HG02623 (cell line): ENCODE results near the gene FSTL5.

Experiments
- ATAC-seq: cut with Tn5 transposase; IDR thresholded peaks from one replicate; pipeline ENCODE4 v1.9.1; 2021; ENCODE audit warnings: moderate library complexity; ENCODE audit not compliant: unreplicated experiment

Gene FSTL5

GRCh38 chr4:161948026-161948770 lies 215.6 kb downstream of the FSTL5 start:
- no peak for ATAC-seq

- ATAC-seq = no peak
These were observed 226.2 kb downstream of the FSTL5 start for GRCh38 chr4:161937596-161937995.

- ATAC-seq = no peak
These were observed 226.9 kb downstream of the FSTL5 start for GRCh38 chr4:161936625-161937550.

- no peak for ATAC-seq
These were observed 232.7 kb downstream of the FSTL5 start for GRCh38 chr4:161931089-161931488.

GRCh38 chr4:161929956-161930355 lies 233.8 kb downstream of the FSTL5 start:
- ATAC-seq = no peak

GRCh38 chr4:161926033-161926828 lies 237.6 kb downstream of the FSTL5 start:
- no peak for ATAC-seq

GRCh38 chr4:161920304-161921052 lies 243.3 kb downstream of the FSTL5 start:
- no peak for ATAC-seq

- ATAC-seq = no peak
These were observed 244.2 kb downstream of the FSTL5 start for GRCh38 chr4:161919442-161920220.

GRCh38 chr4:161916035-161916434 lies 247.8 kb downstream of the FSTL5 start:
- no peak for ATAC-seq

- no peak for ATAC-seq
These were observed 256.2 kb downstream of the FSTL5 start for GRCh38 chr4:161907590-161907955.

- ATAC-seq = no peak
These were observed 256.8 kb downstream of the FSTL5 start for GRCh38 chr4:161906836-161907589.

- ATAC-seq = no peak
These were observed 263.7 kb downstream of the FSTL5 start for GRCh38 chr4:161900110-161900509.

- ATAC-seq = no peak
These were observed 269.2 kb downstream of the FSTL5 start for GRCh38 chr4:161894493-161895167.

GRCh38 chr4:161894014-161894413 lies 269.8 kb downstream of the FSTL5 start:
- ATAC-seq = no peak

- ATAC-seq = no peak
These were observed 270.2 kb downstream of the FSTL5 start for GRCh38 chr4:161893566-161893965.

GRCh38 chr4:161892951-161893350 lies 270.8 kb downstream of the FSTL5 start:
- ATAC-seq = no peak

- ATAC-seq = no peak
These were observed 280.6 kb downstream of the FSTL5 start for GRCh38 chr4:161883157-161883556.

- no peak for ATAC-seq
These were observed 282.4 kb downstream of the FSTL5 start for GRCh38 chr4:161881370-161881769.

- no peak for ATAC-seq
These were observed 294.3 kb downstream of the FSTL5 start for GRCh38 chr4:161869511-161869910.
